TTC549 (cell line): ENCODE measurements around the gene SNTN.
"Not testable (repeated sequence)": the region's sequence is repeated elsewhere in the genome, so short reads cannot be mapped to it uniquely, and the experiment has no call there.

Source experiments
- FAIRE-seq: peaks from 2 replicates; lab custom pipeline; 2012; peaks lifted over from hg19 to GRCh38; lab: Jason Lieb, UNC

SNTN gene

GRCh38 chr3:63652066-63652725, at the start of gene SNTN:
SNTN (plus strand) TSS chr3:63652675; CDS start chr3:63652688, 13 bp downstream.
- no peak for FAIRE-seq

DNA sequence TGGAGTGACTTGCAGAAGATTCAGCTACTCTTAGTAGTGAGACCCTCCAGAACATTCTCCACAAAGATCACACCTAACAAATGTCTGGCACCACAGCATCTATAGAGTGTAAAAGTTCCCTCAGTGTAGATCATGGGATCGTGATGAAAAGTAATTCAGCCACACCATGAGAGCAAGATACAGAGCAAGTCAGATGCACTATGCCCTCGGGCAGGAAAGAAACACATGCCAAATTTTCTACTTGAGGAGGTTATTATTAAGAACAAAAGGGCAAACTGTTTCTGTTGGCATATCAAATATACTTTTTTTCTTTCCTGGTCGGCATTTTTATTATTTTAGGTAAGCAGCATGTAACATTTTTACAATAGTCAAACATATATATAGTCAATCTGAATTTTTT, 44.8 kb upstream of the SNTN start:
- no peak for FAIRE-seq

GRCh38 chr3:63609408-63609807, 43.1 kb upstream of the SNTN start:
- FAIRE-seq = no peak

DNA sequence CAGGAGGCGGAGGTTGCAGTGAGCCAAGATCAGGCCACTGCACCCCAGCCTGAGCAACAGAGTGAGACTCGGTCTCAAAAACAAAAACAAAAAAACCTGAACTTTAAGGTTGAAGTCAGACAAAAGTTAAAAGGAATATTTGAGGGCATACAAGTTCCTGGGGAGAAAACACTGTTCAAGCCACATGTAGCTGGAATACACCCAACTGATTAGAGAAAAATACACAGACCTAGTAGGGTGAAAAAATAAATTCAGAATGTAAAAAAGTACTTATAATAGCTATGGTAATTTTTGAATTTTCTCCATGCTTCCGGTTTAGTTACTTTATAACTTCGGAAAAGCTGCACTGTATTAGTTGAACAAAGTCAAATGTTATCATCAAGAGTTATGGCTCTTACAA, 42.6 kb upstream of the SNTN start:
- FAIRE-seq = no peak

DNA sequence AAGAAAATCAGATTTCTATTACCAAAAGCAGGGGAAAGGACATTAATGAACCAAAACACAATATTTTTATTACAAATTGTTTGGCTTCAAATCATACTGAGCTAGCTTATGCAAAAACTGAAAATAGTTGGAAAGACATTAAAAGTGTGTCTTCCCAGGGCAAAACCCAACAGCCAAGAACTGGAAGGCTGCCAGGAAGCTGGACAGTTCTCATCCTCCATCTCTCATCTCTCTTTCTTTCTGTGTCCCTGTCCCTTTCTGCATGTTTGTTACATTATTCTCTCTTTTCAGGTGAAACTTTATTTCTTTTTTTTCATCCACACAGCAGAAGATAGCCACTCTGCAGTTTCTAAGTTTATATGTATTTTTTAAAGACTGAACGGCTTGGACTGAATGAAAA, 41.1 kb upstream of the SNTN start:
- no peak for FAIRE-seq

GRCh38 chr3:63613561-63613960, 38.9 kb upstream of the SNTN start:
- FAIRE-seq = no peak

- no peak for FAIRE-seq
Measured at GRCh38 chr3:63617391-63617790, 35.1 kb upstream of the SNTN start.

GRCh38 chr3:63624941-63625560, 27.4 kb upstream of the SNTN start:
- FAIRE-seq = no peak

- FAIRE-seq = no peak
Measured at GRCh38 chr3:63631670-63632069, 20.8 kb upstream of the SNTN start.

- FAIRE-seq = no peak
Measured at GRCh38 chr3:63635186-63635585, 17.3 kb upstream of the SNTN start.

- no peak for FAIRE-seq
Measured at GRCh38 chr3:63639806-63640205, 12.7 kb upstream of the SNTN start.

DNA sequence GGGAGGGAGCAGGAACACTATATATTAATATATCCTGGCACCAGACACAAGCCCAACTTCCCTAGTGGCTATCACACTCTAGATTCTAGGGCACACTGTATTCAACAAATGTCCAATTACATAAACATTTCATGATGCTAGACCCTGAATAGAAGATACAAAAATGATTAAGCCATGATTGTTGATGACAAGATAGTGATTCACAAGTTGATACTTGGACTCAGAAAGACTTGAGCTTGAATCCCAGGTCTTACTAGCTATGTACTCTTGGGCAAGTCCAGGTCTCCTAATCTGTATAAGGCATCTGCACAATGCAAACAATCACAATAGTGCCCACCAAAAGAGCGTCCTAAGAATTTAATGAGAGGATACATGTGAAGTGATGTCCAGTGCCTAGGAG, 10.0 kb upstream of the SNTN start:
- no peak for FAIRE-seq

GRCh38 chr3:63644212-63644797, 8.2 kb upstream of the SNTN start:
- FAIRE-seq = no peak

GRCh38 chr3:63644928-63645781, 7.3 kb upstream of the SNTN start:
- FAIRE-seq = not testable (repeated sequence)

DNA sequence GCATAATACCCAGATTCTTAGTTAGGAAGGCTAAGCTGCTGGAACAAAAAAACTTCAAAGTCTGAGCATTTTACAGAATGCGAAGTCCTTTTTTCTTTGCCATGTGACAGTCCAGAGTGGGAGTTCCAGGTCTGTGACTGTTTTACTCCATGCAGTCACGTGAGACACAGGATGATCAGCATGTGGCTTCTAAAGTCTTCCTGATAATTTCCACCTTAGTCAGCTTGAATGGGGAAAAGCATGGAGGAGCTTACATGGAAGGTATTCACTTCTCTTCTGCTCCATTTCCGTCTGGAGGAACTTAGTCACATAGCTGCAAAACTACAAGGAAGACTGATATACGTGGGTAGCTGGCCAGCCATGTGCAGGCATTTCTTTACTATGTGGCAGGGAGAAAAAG, 1.7 kb downstream of the SNTN start:
- no peak for FAIRE-seq

- no peak for FAIRE-seq
Measured at GRCh38 chr3:63654931-63655330, 2.5 kb downstream of the SNTN start.

GRCh38 chr3:63655519-63655918, 3.0 kb downstream of the SNTN start:
- FAIRE-seq = no peak

GRCh38 chr3:63656786-63657185, 4.3 kb downstream of the SNTN start:
- FAIRE-seq = no peak

- no peak for FAIRE-seq
Measured at GRCh38 chr3:63661242-63661641, 8.8 kb downstream of the SNTN start.

DNA sequence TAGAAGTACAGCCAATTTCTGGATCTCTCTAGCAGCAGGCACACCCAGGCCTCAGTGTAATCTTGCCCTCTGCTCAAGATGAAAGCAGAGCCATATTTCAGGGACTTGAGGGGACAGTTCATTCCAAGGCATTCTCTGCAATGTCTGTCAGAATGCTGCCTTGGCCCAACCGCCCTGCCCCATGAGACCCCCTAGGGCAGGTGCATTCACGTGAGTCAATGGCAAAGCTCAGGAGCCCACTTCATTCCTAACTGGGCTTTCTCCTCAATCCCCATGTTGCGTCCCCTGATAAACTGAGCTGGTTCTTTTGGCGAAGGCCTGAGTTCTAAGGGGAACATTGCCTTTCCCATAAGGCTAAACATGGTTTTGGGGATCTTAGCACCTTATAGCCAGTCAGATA, 9.5 kb downstream of the SNTN start:
- FAIRE-seq = no peak

GRCh38 chr3:63662500-63662899, 10.0 kb downstream of the SNTN start:
- FAIRE-seq = no peak

DNA sequence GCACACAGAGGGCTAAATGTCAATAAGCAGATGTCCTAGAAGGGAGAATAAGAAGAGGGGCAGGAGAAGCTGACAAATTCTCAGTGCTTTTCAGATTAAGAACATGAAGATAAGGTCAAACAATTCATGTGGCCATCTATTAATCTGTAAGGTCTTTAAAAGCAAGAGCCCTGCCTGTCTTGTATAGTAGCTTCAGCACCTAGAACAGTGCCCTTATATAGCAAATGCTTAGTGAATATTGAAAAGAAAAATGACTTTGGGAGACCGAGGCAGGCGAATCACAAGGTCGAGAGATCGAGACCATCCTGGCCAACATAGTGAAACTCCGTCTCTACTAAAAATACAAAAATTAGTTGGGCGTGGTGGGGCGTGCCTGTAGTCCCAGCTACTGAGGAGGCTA, 18.1 kb downstream of the SNTN start:
- no peak for FAIRE-seq

DNA sequence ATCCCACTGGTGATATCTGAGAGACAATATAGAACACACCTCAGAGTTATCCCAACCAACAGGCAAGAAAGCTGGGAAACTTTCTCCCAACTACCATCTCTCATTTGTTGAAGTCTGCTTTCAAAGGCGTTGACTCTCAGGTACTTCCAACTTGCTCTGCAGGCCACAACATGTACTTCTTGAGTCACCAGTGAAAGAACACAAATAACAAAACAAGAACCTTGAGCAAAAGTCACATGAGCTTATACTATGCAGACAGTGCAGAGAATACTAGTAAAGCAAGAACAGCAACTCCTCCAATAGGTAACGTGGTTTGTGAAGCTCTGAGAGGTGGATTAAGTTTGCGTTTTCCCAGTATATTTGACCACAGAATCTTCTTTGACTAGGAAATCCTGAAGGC, 20.6 kb downstream of the SNTN start:
- FAIRE-seq = no peak
